Activated T-cell treated with anti-CD3 and anti-CD28 coated beads for 1 hour (primary cell): Measurements from ENCODE around the gene KRTAP2-1.
"Not testable (repeated sequence)": the region's sequence is repeated elsewhere in the genome, so short reads cannot be mapped to it uniquely, and the experiment has no call there.

Source experiments
- DNase-seq: peaks from one replicate; pipeline ENCODE4 v3.0.0-alpha.2; 2020; ENCODE audit warnings: low read depth

KRTAP2-1 gene

DNA sequence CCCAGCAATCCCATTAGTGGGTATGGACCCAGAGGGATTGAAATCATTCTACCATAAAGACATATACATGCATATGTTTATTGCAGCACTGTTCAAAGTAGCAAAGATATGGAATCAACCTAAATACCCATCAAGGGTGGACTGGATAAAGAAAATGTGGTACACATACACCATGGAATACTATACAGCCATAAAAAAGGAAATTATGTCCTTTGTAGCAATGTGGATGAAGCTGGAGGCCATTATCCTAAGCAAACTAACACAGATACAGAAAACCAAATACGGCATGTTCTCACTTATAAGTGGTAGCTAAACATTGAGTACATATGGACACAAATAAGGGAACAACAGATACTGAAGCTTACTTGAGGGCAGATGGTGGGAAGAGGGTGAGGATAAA lies 10.4 kb upstream of the KRTAP2-1 start:
- no peak for DNase-seq

DNA sequence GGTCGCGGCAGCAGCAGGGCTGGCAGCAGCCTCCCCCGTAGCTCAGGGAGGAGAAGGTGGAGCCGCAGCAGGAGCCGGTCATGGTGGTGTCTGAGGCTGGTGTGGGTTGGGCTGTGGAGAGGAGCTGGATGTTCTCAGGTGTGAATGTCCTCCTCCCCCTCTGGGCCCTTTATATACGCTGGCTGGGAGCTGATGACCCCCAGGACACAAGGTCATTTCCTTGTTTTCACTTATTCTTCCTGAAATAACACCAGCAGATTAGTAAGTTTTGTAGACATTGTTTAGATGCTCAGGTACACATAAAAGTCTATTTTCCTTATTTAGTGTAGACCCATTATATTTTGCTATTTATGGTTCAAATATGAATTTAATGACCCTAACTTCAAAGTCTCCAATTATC lies 8.0 kb upstream of the KRTAP2-1 start, which contains the start of gene KRTAP2-2:
TSS of gene KRTAP2-2 (minus strand) at position 101 of the 400 bp plus-strand sequence. CDS start at position 82, 19 bp downstream.
- not testable (repeated sequence) for DNase-seq

DNA sequence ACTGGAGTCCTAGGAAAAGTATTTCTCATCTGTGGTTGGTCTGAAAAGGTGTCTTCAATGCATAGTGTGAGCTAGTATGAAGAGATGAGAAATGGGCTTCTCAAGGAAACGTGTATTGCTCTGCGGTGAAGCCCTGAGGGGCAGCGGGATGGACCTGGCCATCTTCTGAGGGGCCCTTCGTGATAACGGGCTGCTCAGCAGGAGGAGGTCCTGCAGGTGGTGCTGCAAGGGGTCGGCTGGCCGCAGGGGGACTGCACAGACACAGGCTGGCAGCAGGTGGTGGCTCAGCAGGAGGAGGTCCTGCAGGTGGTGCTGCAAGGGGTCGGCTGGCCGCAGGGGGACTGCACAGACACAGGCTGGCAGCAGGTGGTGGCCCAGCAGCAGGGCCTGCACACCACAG lies 7.4 kb upstream of the KRTAP2-1 start:
- DNase-seq: not testable (repeated sequence)

DNA sequence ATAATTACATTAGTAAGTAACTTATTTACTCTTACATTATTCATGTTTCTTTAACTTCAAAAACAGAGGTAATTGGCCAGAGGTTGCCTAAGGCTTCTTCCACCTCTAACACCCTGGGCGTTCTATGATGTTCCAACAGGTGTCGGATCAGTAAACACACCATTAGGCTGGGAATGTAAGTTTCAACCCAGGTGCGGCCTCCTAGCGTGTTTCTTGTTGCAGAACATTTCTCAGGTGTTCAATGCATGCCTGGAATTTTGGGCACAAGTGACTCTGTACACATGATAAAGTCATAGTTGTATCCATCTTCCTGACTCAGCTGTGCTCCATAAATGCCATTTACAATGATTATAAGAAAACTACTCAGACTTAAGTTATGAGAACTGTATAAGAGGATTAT lies 6.9 kb upstream of the KRTAP2-1 start:
- DNase-seq: no peak

DNA sequence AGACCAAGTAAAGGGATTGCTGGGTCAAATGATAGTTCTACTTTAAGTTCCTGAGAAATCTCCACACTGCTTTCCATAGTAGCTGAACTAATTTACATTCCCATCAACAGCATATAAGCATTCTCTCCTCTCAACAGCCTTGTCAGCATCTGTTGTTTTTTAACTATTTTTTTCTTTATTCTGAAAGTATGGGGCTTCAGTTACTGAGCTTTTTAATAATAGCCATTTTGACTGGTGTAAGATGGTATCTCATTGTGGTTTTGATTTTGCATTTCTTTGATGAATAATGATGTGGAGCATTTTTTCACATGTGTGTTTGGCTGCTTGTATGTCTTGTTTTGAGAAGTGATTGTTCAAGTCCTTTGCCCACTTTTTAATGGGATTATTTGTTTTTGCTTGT lies 5.5 kb upstream of the KRTAP2-1 start:
- no peak for DNase-seq

DNA sequence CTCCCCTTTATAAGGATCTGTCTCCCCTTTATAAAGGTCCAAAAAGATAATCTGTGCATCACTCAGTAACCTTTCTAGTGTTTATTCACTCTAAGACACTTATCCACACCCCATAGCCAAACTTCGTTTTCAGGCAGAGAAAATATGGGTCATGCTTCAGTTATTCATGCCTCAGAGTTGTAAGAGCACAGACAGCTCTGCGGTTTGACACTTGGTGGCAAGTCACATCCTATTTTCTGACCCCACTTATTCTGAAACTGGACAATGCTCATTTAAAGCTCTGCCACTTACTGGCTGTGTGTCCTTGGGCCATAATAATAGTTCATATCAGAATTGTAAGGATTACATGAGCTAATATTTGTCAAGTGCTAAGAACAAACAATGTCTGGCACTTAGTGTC lies 2.0 kb upstream of the KRTAP2-1 start:
- no peak for DNase-seq

DNA sequence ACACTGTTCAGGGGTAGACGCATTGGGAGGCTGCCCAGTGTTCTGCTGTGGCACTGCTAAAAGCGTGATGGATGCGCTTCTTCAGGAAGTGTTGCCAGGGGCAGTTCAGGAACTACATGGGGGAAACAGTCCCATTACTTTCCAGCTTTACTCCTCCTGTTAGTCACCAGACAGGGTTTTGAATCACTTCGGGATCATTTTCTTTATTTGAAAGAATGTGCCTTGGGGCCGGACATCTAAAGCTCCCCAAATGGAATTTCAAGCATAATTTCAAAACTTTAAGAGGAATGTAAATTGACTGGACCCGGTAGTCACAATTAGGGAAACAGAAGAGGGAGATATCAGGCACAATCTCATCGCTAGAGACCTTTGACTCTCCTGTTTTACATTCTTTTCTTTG lies 1.3 kb upstream of the KRTAP2-1 start:
- DNase-seq: no peak

DNA sequence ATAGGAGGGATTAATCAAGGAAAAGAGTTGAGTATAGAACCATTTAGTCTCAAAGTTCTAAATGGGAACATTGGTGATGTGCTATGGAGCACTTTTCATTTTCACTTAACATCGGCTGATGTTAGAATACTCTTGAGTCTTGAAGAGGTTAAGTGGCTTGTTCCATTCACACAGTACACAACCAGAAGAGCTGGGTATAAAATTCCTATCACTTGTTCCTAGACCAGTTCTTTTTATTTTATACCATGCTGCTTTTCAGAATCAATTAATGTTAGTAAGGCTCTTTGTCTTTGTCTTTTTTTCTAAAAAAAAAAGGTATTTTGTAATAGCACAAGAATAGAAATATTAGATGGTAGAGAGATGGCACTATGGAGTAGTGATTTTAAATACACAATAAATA lies 4.2 kb downstream of the KRTAP2-1 start:
- no peak for DNase-seq

DNA sequence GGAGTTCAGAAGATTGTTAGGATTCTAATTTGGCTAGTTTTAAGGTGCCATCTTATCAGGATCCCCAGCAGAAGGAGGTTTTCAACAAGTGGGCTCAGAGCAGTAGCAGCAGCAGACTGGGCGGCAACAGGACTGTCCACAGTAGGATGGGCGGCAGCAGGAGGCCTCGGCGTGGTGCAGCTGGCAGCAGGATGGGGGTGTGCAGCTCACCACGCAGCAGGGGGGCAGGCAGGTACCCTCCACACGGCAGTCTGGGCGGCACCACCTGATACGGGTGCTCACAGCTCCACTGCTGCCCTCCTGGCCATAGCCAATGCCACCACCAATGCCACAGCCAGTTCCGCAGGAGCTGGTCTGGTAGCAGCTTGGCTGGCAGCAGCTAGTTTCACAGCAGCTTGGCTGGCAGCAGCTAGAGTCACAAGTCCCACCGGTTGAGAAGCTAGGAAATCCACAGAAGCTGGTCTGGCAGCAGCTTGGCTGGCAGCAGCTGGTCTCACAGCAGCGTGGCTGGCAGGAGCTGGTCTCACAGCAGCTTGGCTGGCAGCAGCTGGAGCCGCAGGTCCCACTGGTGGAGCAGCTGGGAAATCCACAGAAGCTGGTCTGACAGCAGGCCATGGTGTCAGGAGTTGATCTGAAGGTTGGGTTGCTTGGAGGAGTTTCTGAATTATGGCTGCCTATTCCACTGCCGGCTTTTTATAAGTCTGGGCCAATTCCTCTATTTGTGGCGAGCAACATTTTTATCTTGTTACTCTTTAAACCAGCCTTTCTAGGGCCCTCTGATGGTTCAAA lies 6.1 kb downstream of the KRTAP2-1 start, which contains the start of gene KRTAP1-1:
TSS of gene KRTAP1-1 (minus strand) at position 668 of the 789 bp plus-strand sequence. CDS start at position 615, 53 bp downstream.
- DNase-seq: not testable (repeated sequence)

DNA sequence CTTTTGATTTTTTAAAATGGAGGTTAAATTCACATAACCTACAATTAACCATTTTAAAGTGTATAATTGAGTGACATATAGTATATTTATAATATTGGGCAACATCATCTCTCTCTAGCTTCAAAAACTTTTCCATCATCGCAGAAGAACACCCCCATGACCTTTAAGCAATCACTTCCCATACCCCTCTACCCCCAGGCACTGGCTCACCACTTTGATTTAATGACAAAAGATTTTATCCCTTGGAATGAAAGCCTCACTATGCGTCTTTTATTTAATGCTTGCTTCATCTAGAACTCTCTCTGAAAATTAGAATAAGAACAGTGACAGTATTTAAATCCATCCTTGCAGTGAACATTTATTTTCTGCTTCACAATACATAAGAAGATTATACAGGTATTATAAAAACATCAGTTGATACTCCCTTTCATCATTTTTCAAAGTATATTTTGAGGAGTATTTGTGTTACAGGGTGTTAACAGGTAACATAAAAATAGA lies 9.2 kb downstream of the KRTAP2-1 start:
- DNase-seq: no peak

DNA sequence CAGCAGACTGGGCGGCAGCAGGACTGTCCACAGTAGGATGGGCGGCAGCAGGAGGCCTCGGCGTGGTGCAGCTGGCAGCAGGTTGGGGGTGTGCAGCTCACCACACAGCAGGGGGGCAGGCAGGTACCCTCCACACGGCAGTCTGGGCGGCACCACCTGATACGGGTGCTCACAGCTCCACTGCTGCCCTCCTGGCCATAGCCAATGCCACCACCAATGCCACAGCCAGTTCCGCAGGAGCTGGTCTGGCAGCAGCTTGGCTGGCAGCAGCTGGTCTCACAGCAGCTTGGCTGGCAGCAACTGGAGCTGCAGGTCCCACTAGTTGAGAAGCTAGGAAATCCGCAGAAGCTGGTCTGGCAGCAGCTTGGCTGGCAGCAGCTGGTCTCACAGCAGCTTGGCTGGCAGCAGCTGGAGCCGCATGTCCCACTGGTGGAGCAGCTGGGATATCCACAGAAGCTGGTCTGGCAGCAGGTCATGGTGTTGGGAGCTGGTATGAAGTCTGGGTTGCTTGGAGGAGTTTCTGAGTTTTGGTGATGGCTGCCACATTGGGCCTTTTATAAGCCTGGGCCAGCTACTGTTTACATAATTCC lies 12.7 kb downstream of the KRTAP2-1 start, which contains the start of gene KRTAP1-3:
TSS of gene KRTAP1-3 (minus strand) at position 529 of the 590 bp plus-strand sequence. CDS start at position 476, 53 bp downstream.
- not testable (repeated sequence) for DNase-seq

DNA sequence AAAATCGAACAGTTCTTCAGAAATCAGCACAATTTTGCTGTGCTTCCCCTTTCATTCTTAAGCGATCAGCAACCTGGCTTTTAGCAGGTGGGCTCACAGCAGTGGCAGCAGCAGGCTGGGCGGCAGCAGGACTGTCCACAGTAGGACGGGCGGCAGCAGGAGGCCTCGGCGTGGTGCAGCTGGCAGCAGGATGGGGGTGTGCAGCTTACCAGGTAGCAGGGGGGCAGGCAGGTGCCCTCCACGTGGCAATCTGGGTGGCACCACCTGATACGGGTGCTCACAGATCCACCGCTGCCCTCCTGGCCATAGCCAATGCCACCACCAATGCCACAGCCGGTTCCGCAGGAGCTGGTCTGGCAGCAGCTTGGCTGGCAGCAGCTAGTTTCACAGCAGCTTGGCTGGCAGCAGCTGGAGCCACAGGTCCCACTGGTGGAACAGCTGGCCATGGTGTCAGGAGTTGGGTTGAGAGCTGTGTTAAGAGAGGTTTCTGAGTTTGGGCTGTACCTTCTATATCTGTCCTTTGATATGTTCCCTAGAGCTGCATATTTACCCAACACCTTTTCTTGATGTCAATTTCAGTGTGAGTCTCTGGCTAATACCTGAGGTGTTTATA lies 17.4 kb downstream of the KRTAP2-1 start, which contains the start of gene KRTAP1-4:
TSS of gene KRTAP1-4 (minus strand) at position 563 of the 613 bp plus-strand sequence. CDS start at position 446, 117 bp downstream.
- DNase-seq: no peak

DNA sequence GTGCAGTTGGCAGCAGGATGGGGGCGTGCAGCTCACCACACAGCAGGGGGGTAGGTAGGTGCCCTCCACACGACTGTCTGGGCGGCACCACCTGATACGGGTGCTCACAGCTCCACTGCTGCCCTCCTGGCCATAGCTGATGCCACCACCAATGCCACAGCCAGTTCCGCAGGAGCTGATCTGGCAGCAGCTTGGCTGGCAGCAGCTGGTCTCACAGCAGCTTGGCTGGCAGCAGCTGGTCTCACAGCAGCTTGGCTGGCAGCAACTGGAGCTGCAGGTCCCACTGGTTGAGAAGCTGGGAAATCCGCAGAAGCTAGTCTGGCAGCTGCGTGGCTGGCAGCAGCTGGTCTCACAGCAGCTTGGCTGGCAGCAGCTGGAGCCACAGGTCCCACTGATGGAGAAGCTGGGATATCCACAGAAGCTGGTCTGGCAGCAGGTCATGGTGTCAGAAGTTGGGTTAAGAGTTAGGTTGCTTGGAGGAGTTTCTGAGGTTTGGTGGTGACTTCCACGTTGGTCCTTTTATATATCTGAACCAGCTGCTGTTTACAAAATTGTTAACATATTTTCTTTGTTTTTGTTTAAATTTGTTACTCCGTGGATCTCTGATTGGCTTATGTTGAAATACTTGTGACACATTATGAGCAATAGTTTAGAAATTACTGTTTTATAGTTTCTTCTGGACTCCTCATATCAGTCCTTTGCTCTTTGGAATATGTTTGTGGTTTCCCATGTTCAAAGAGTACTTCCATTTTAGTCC lies 20.2 kb downstream of the KRTAP2-1 start, which contains the start of gene KRTAP1-5:
TSS of gene KRTAP1-5 (minus strand) at position 494 of the 757 bp plus-strand sequence. CDS start at position 441, 53 bp downstream.
- DNase-seq: no peak

DNA sequence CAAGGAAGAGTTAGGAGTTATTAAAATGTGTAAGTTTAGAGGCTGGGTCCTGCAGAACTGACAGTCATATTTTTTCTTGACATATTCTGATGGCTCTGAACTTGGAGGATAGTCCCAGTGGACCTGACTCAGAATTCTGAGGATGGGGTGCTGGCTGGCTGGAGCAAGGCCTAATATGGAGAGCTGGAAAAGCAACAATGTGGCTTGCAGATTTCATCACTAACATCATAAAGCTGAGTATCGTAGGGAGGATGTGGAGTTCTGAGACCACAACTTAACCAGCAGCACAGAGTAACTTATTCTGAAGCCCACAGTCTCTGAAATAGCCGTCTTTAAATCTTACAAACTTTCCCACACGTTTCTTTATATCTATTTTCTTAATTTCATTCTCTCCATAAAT lies 22.4 kb downstream of the KRTAP2-1 start:
- DNase-seq: no peak

DNA sequence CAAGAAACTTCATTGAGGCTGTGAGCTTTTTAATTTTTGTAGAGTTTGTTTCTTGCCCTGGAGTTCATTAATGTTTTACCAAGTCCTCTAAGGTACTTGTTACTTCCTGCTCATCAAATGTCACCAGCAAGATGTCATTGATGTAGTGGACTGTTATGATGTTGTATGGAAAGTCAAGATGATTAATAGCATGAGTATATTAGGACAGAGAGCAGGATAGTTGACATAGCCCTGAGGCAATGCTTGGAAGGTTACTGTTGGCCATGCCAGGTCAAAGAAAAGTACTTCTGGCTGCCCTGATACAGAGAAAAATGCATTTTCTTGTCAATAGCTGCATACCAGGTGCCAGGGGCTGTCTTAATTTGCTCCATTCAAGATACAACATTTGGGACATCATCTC lies 26.8 kb downstream of the KRTAP2-1 start:
- no peak for DNase-seq

DNA sequence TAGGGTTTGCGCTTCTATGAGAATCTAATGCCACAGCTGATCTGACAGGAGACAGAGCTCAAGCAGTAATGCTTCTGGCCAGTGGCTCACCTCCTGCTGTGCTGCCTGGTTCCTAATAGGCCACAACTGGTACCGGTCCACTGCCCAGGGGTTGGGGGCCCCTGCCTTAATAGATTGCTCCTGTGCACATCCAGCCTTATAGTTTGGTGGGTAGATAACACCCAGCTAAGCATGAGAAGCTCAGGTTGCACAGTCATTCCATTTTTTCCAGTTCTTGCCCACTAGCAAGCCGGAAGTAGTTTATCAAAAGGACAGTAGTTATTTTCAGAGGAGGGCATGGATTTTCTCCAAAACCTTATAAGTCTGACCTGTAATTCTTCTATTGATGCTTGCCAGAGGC lies 27.7 kb downstream of the KRTAP2-1 start:
- DNase-seq: no peak

DNA sequence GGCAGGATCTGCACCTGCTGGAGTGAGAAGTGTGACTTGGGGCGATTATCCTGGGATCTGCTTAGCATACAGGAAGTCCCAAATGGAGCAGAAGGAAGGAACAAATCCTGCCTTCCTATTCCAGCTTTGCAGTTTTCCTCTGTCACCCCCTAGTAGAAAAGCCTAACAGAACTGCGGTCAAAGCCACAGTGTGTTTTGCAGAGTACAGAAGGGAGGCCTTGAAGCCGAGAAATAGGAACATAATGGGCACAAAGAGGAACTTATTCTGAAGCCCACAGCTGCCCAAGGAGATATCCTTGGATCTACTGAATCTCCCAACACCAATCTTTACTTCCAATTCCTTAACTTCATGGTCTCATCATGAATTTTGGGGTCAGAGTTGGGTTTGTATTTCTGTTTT lies 28.6 kb downstream of the KRTAP2-1 start:
- no peak for DNase-seq

DNA sequence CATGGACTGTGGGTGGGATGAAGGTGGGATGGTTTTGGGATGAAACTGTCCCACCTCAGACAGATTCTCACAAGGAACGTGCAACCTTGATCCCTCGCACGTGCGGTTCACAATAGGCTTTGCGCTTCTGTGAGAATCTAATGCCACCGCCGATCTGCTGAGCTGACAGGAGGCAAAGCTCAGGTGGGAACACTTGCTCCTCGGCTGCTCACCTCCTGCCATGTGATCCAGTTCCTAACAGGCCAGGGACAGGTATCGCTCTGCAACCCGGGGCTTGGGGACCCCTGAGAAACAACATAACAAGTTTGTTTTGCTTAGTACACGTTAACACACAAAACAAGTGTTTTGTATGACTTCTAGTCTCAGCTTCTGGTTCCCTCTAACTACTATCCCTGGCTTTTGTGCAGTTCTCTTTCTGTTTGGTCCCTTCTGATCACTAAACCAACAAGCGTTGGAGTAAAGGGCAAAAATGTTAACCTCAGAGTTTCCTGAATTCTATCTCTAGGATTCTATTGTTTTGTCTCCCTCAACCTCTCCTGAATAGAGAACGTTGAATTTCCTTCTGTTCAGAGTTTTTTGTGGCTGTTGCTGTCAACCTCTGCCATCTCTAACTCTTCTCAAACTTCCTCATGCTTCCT lies 30.4 kb downstream of the KRTAP2-1 start:
- no peak for DNase-seq

DNA sequence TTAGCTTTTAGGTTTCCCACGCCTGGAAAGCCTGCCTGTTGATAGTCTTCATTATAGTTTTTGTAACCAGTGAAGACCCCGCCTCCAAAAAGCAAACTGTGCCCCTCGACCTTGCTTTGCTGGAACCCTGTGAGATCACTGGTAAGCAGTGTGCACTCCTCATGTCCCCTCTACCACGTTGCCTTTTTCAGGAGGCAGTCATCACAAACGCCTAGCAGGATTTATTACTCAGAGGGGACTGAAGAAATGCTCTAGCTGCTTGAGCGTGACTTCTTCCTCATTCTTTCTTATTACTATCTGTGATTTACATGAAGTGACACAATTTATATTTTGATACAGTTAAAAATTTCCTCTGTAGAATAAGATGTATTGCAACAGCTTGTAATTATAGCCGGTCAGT lies 31.7 kb downstream of the KRTAP2-1 start:
- no peak for DNase-seq

DNA sequence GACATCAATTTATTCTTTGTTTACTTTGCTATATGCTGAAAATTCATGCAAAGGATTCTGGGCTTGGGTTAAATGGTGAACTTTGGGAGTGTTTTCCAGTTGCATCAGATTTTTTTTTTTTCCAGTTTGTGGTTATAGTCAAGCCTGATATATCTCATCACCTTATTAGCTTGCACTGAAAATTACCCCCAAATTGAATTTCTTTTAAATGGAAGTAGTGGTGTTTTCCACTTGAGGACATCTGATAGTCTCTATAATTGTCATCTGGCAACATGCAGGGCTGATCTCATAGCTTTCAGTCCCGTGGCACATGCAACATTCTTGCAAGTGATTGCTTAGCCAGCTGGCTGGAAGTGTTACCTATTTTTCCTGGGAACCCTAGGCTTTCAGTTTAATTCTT lies 33.5 kb downstream of the KRTAP2-1 start:
- DNase-seq: no peak

DNA sequence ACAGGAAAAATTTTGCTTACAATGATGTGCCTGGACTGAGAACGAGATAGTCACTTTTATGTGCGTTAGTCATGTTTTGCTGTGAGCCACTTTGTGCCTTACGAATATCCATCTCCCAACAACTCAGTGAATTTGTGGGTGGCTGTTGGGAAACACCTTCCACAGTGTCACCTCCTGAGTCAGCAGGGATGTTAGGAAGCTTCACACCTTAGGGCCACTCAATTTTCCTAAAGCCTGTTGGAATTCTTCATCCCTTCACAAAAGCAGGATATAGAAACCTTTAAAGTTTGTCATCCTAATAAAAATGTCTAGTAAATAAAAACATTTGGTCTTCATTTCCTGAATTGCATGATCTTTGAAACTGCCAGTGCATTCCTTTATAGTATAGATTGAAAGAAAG lies 33.9 kb downstream of the KRTAP2-1 start:
- DNase-seq: no peak
